Upper lobe of left lung (tissue), 4 donors: ENCODE data around the gene RNF114.

Experiments used
- POLR2A ChIP-seq, 4 donors: fragments of 450-650 bp; IDR thresholded peaks; one replicate each; pipeline ENCODE4 v1.5.1; 2016 to 2017; ENCODE audit warnings: antibody characterized with exemption in 4 of 4, mild to moderate bottlenecking in 2 of 4
- TF ChIP-seq, protein P1 (sequence below), 6 experiments: fragments of 450-650 bp in 4 of 6; fragments of 200-600 bp in 2 of 6; sonication (generic) in 2 of 6; IDR thresholded peaks; one replicate each; pipeline ENCODE4 v1.5.1; 2016 to 2019; ENCODE audit warnings: antibody characterized with exemption in 6 of 6

DNA sequence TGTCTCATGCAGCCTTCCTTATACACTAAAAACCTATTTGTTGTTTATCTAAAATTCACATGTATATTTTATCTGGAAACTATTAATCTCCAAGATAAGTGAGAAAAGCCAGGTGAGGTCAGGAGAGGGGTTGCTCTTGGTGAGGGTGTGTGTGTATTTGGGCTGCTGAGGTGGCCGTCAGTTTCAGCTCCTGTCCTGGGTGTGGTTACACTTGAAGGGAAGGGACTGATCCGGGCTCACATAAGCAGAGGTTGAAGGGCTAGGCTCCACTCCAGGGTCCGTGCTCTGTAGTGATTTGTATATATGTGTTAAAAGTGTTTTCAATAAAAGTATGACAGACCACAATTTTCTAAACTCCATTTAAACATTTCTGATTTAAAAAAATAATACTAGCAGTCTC lies 33.0 kb downstream of the RNF114 start:
- TF ChIP-seq, protein P1, sequence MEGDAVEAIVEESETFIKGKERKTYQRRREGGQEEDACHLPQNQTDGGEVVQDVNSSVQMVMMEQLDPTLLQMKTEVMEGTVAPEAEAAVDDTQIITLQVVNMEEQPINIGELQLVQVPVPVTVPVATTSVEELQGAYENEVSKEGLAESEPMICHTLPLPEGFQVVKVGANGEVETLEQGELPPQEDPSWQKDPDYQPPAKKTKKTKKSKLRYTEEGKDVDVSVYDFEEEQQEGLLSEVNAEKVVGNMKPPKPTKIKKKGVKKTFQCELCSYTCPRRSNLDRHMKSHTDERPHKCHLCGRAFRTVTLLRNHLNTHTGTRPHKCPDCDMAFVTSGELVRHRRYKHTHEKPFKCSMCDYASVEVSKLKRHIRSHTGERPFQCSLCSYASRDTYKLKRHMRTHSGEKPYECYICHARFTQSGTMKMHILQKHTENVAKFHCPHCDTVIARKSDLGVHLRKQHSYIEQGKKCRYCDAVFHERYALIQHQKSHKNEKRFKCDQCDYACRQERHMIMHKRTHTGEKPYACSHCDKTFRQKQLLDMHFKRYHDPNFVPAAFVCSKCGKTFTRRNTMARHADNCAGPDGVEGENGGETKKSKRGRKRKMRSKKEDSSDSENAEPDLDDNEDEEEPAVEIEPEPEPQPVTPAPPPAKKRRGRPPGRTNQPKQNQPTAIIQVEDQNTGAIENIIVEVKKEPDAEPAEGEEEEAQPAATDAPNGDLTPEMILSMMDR (IDR thresholded peaks at IDR 0.05): no peak
- TF ChIP-seq POLR2A (IDR thresholded peaks at IDR 0.05): no peak
